Measurements from ENCODE around the gene ABHD1. TPM values are rescaled to one million over a fixed set of nuclear protein-coding genes. Genes with fewer than 3 reads are reported as not detected.
A peak's percentile ranks its signal among the peaks of the same experiment; 100 is the strongest.

Gene ABHD1
- total RNA-seq, 4 donors from 2014 or later: 0.61 to 2.3 (median 1.2) TPM

- TF ChIP-seq POLR2A (IDR thresholded peaks at IDR 0.05): no peak
- no peak for TF ChIP-seq CTCF (IDR thresholded peaks at IDR 0.05 in 4 of 5, conservative IDR thresholded peaks at IDR 0.05 in 1 of 5)
- intact Hi-C loops (cut with DNase I; ENCODE audit: low total_unique reads) (loop anchor here (2.0 to 10.0 kb wide), 3 partner anchors 52 to 290 kb away; partner anchors contain the start of genes EIF2B4, SNX17 and TMEM214), in situ Hi-C loops (cut with MboI; ENCODE audit: low sequenced_read_pairs in 4 of 4) (loop anchor here (5.0 to 10.0 kb wide), 3 partner anchors 50 to 120 kb away; partner anchors contain the start of genes TMEM214 (in 3 of the 4) and MAPRE3 (in 1 of the 4))
- no peak for ATAC-seq
- Histone ChIP-seq H3K4me3 (no peak overlapping the region), H3K9me3 (no peaks in the 10 kb centered on the region), H3K36me3 (no peaks in the 10 kb centered on the region), H3K27me3 (no peaks in the 10 kb centered on the region), H3K27ac (peak overlapping the region in 1 of 4 donors; percentile 97), H3K4me1 (peaks cover 26 to 47% of the 10 kb centered on the region in 2 donors)
- no peak for DNase-seq
Measured at GRCh38 chr2:27084297-27085061, 39.1 kb upstream of the ABHD1 start.

- DNase-seq (no peak), ATAC-seq (no peak)
- TF ChIP-seq CTCF (IDR thresholded peaks at IDR 0.05 in 4 of 5, conservative IDR thresholded peaks at IDR 0.05 in 1 of 5) (peak in 1 of 5 experiments; percentile 8), POLR2A (IDR thresholded peaks at IDR 0.05) (no peak)
- Histone ChIP-seq H3K4me3 (peak overlapping the region; percentile 70 to 95 (median 86)), H3K36me3 (no peaks in the 10 kb centered on the region), H3K9me3 (no peaks in the 10 kb centered on the region), H3K27me3 (no peaks in the 10 kb centered on the region), H3K27ac (peak overlapping the region; percentile 88 to 97 (median 94)), H3K4me1 (peaks cover 26 to 47% of the 10 kb centered on the region in 2 donors)
- in situ Hi-C loops (cut with MboI; ENCODE audit: low sequenced_read_pairs in 4 of 4) (loop anchor here (5.0 to 10.0 kb wide), 3 partner anchors 50 to 120 kb away; partner anchors contain the start of genes TMEM214 (in 3 of the 4) and MAPRE3 (in 1 of the 4)), intact Hi-C loops (cut with DNase I; ENCODE audit: low total_unique reads) (loop anchor here (2.0 to 10.0 kb wide), 3 partner anchors 53 to 290 kb away; partner anchors contain the start of genes EIF2B4, SNX17 and TMEM214)
Measured at GRCh38 chr2:27085062-27085672, 38.4 kb upstream of the ABHD1 start.

- H3K4me3 ChIP-seq: peak overlapping the region; percentile 70 to 95 (median 86)
- TF ChIP-seq CTCF (IDR thresholded peaks at IDR 0.05 in 4 of 5, conservative IDR thresholded peaks at IDR 0.05 in 1 of 5): peak in 4 of 5 experiments; percentile 13 to 70 (median 44)
- peak in 1 of 2 donors; percentile 40 for TF ChIP-seq POLR2A (IDR thresholded peaks at IDR 0.05)
- H3K27me3 ChIP-seq: no peaks in the 10 kb centered on the region
- in situ Hi-C loops (cut with MboI; ENCODE audit: low sequenced_read_pairs in 4 of 4): loop anchor here (5.0 to 10.0 kb wide), 3 partner anchors 51 to 121 kb away; partner anchors contain the start of genes TMEM214 (in 3 of the 4) and MAPRE3 (in 1 of the 4)
- H3K27ac ChIP-seq: peak overlapping the region; percentile 88 to 97 (median 94)
- H3K9me3 ChIP-seq: no peaks in the 10 kb centered on the region
- H3K36me3 ChIP-seq: no peaks in the 10 kb centered on the region
- ATAC-seq (peak; percentile 53 to 59), DNase-seq (peak; percentile 63 to 84)
- H3K4me1 ChIP-seq: peaks cover 26 to 45% of the 10 kb centered on the region in 2 donors
- intact Hi-C loops (cut with DNase I; ENCODE audit: low total_unique reads): loop anchor here (1.0 to 10.0 kb wide), 6 partner anchors 14 to 289 kb away; partner anchors contain the start of genes ATRAID, EIF2B4, OST4 and SLC5A6
Measured at GRCh38 chr2:27085673-27086089, 37.9 kb upstream of the ABHD1 start.

GRCh38 chr2:27086090-27086723, 37.4 kb upstream of the ABHD1 start:
- H3K27me3 ChIP-seq: no peaks in the 10 kb centered on the region
- ATAC-seq (peak; percentile 84 to 87), DNase-seq (peak; percentile 88 to 93)
- peak overlapping the region; percentile 70 to 95 (median 86) for H3K4me3 ChIP-seq
- no peaks in the 10 kb centered on the region for H3K9me3 ChIP-seq
- H3K4me1 ChIP-seq: peaks cover 26 to 41% of the 10 kb centered on the region in 2 donors
- H3K36me3 ChIP-seq: no peaks in the 10 kb centered on the region
- H3K27ac ChIP-seq: peak overlapping the region; percentile 88 to 97 (median 94)
- TF ChIP-seq POLR2A (IDR thresholded peaks at IDR 0.05): peak; percentile 74 to 89
- TF ChIP-seq CTCF (IDR thresholded peaks at IDR 0.05 in 4 of 5, conservative IDR thresholded peaks at IDR 0.05 in 1 of 5): peak; percentile 77 to 99 (median 98)
- intact Hi-C loops (cut with DNase I; ENCODE audit: low total_unique reads): loop anchor here (1.0 to 10.0 kb wide), 5 partner anchors 15 to 289 kb away; partner anchors contain the start of genes ATRAID, EIF2B4, OST4 and SLC5A6
- in situ Hi-C loops (cut with MboI; ENCODE audit: low sequenced_read_pairs in 4 of 4): loop anchor here (5.0 to 10.0 kb wide), 3 partner anchors 51 to 121 kb away; partner anchors contain the start of genes TMEM214 (in 3 of the 4) and MAPRE3 (in 1 of the 4)
